Adrenal gland (tissue), 5 donors: ENCODE results near the gene ZNF426.

Experiments
- POLR2A ChIP-seq, 2 donors: fragments of 450-650 bp; IDR thresholded peaks; one replicate each; pipeline ENCODE4 v1.6.1; 2017; ENCODE audit warnings: antibody characterized with exemption in 2 of 2, mild to moderate bottlenecking in 2 of 2, moderate library complexity in 1 of 2
- TF ChIP-seq, protein P1 (sequence below), 6 experiments: fragments of 450-650 bp in 4 of 6; fragments of 200-600 bp in 2 of 6; sonication (generic) in 1 of 6; IDR thresholded peaks; 1 replicate in 5 of 6; 2 replicates in 1 of 6; pipeline versions ENCODE4 v1.5.1 to v1.8.0; 2016 to 2021; ENCODE audit warnings: antibody characterized with exemption in 6 of 6, mild to moderate bottlenecking in 2 of 6, moderate library complexity in 1 of 6
- donor health status: DM: no; HTN: no; CAD: no.

GRCh38 chr19:9507285-9507684, 31.2 kb downstream of the ZNF426 start:
- TF ChIP-seq, protein P1, sequence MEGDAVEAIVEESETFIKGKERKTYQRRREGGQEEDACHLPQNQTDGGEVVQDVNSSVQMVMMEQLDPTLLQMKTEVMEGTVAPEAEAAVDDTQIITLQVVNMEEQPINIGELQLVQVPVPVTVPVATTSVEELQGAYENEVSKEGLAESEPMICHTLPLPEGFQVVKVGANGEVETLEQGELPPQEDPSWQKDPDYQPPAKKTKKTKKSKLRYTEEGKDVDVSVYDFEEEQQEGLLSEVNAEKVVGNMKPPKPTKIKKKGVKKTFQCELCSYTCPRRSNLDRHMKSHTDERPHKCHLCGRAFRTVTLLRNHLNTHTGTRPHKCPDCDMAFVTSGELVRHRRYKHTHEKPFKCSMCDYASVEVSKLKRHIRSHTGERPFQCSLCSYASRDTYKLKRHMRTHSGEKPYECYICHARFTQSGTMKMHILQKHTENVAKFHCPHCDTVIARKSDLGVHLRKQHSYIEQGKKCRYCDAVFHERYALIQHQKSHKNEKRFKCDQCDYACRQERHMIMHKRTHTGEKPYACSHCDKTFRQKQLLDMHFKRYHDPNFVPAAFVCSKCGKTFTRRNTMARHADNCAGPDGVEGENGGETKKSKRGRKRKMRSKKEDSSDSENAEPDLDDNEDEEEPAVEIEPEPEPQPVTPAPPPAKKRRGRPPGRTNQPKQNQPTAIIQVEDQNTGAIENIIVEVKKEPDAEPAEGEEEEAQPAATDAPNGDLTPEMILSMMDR (IDR thresholded peaks at IDR 0.05): no peak
- no peak for TF ChIP-seq POLR2A (IDR thresholded peaks at IDR 0.05)
